HG02763 (cell line): ENCODE results near the gene CNIH3.
A peak's percentile ranks its signal among the peaks of the same experiment; 100 is the strongest.

ENCODE experiments used
- ATAC-seq: cut with Tn5 transposase; IDR thresholded peaks from one replicate; pipeline ENCODE4 v1.9.1; 2021; ENCODE audit warnings: mild to moderate bottlenecking, moderate library complexity; ENCODE audit not compliant: unreplicated experiment

CNIH3 gene

GRCh38 chr1:224767676-224768075 lies 151.6 kb downstream of the CNIH3 start:
- no peak for ATAC-seq

GRCh38 chr1:224768971-224769370 lies 152.9 kb downstream of the CNIH3 start:
- no peak for ATAC-seq

- ATAC-seq = no peak
Observed at GRCh38 chr1:224769452-224770335, 153.6 kb downstream of the CNIH3 start.

GRCh38 chr1:224770336-224770693 lies 154.2 kb downstream of the CNIH3 start:
- ATAC-seq = no peak

DNA sequence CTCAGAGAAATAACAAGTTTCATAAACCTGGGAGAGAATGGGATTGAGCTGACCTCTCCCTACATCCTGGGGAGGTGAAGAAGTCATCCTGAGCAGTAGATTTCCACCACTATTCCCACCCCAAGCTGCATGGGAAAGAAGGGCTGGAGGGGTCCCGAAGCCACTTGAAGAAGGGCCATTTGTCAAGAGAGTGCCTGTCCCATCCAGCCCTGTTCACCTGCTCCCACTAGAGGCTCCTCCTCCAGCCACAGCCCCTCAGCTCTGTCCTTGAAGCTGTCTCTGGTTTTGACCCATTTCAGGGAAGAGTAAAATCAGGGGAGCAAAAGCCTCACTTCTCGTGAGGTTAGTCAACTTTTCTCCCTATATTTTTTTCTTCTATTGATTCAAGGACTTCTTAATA lies 157.5 kb downstream of the CNIH3 start:
- ATAC-seq = no peak

DNA sequence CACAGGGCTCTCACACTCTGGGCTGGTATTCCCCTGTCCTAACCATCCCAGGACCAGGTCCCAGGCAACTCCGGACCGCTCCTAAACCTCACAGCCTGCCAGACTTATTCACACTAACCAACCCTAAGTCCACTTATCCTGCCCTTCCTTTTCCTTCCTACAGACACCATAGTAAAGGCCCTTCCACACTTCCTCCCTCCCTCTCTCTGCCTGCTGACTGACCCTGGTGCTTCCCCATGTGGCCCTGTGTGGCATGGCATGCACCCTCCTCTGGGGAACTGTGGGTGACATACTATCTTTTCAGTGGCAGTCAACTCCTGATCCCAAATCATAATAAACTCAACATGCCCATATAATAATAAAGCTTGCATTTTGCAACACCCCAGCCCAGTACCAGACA lies 158.3 kb downstream of the CNIH3 start:
- no peak for ATAC-seq

- no peak for ATAC-seq
Observed at GRCh38 chr1:224777180-224777579, 161.1 kb downstream of the CNIH3 start.

- no peak for ATAC-seq
Observed at GRCh38 chr1:224779536-224779935, 163.4 kb downstream of the CNIH3 start.

DNA sequence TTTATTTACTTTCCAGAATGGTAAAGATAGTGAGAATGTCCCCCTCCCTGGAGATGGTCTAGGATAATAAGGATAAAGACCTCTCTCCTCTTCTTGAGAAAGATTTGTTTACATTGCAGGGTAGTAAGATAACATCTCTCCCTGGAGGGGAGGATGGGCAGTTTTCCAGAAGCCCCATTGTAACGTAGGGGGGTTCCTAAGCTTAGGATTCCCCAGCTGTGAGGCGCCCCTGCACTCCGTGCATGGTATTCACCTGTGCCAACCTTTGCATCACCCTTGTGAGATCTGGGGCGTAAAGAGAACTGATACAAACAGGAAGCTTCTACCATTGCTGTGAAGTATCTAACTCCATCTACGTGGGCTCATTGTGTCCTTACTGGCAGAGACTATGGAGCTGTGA lies 164.6 kb downstream of the CNIH3 start:
- ATAC-seq = no peak

DNA sequence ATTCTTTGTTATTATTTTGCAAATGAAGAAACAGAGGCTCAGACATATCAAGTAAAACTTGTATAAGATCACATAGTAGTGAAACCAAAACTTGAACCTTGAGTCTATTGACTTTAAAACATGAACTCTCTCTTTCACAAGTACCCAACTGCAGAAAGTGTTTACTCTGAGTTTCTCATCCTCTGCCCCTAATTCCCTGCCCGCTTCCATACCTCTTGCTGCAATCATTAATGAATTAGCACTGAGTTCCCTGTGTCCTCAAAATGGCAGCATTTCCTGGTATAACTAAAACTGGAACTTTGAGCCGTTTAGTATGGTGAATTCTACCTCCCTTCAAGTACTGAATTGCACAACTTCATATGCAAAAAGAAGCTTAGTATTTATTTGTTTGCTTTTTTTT lies 165.7 kb downstream of the CNIH3 start:
- no peak for ATAC-seq

GRCh38 chr1:224782281-224783000 lies 166.3 kb downstream of the CNIH3 start:
- no peak for ATAC-seq

DNA sequence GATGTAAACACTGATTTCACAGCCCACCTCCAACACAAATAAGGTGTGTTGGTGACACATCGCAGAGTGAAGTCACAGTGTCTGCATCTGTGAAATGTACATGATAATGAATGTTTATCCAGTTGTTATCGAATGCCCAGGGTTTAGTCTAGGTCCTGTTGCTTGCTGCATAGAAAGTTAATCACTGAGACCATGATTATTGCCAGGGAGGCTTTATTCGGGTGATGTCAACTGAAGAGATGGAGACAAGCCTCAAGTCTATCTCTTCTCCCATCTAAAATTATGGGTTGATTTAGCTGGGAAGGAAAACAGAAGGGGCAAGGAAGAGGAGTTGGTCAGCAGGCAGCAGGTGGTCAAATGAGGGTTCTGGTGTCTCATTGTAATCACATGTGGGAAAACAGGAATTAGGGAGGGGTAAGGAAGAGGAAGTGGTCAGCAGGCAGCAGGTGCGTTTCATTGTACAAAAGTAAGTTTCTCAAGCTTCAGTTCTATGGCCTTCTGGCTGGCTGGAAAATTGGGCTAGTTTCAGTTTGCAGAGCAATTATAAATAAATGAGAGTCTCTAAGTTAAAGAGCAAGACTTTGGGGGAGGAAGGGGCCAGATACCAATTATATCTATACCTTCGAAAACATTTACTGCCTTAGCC lies 167.0 kb downstream of the CNIH3 start:
- peak; percentile 69 for ATAC-seq

DNA sequence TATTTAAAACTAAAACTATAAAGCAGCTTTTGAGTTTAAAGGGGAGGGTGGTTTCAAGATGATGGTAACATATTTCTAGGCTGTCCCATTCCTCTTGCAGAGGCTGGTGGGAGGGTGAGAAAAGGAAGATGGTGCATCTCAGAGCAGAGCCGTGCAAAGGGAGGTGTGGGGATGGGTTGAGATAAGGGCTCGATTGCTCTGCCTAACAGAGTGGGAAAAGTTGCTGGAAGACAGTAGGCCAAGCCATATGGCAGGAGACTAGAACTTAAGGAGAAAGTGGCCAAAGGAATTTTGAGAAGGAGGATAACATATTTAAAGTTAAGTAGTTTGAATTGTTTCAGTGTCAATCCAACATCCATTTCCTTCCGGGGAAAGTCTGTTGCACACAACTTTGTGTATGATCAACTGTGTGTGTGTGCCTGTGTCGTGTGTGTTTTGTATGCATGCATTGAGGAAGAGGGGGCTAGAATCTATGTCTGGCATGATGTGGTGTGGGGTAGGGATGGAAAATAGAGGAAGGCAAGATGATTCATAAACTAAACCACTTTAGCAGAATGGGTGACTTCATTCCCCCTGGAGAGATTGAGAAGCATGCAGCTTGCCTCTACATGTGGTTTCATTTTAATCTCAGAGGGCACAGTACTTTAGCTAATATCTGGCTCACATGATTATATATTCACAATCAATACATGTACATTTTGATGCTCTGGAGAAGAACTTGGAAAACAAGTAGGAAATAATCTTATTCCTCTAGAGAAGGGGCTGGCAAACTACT lies 168.3 kb downstream of the CNIH3 start:
- no peak for ATAC-seq

DNA sequence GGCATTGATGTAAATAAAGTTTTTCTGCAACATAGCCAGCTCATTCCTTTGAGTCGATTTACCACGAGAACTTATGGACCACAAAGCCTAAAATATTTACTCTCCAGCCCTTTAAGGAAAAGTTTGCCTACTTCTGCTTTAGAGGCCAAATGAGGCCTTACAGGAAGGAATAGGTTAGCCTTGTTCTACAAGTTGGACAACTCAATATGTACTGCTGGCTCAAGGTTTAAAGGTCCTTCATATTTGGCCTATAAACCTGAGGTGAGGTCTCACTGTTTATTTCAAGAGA lies 168.9 kb downstream of the CNIH3 start:
- ATAC-seq = no peak

DNA sequence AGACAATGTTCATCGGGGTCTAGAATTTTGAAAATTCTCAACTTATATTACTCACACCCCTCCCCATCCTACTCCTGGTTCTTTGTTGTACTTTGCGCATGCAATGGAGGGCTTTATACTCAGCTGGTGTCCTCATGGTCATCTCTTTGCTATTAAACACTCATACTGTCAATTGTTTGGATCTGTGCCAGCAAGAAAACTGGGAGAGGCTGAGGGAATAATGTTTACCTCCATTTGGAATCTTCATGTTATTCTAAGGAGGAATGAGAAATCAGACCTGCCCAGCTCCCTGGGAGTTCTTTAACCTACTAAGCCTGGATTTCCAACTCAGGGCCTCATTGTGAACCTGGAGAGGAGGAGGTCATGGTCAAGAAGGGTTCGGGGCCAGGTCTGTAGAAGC lies 169.5 kb downstream of the CNIH3 start:
- no peak for ATAC-seq

DNA sequence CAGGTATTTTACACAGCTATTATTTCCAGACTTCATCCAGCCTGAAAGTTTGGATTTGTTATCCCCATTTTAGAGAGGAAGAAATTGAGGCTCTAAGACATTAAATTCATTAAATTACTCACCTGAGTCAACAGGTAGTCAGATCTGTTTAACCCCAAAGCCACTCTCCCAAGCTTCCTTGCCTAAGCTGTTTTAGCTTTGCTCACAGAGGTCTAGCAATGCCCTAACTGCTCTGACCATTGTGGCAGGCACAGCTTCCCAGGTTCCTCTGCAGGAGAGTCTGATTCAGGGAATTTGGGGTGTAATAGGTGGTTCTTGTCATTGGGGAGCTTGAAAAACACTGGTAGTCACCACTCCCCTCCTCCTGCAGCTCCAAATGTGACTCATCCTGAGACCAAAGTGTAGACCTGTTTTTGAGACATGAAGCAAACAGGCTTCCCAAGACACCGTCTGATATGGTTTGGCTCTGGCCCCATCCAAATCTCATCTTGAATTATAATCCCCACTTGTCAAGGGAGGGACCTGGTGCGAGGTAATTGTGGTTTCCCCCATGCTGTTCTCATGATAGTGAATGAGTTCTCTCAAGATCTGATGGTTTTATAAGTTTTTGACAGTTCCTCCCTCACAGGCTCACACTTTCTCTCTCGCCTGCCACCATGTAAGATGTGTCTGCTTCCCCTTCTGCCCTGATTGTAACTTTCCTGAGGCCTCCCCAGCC lies 170.6 kb downstream of the CNIH3 start:
- ATAC-seq = no peak

DNA sequence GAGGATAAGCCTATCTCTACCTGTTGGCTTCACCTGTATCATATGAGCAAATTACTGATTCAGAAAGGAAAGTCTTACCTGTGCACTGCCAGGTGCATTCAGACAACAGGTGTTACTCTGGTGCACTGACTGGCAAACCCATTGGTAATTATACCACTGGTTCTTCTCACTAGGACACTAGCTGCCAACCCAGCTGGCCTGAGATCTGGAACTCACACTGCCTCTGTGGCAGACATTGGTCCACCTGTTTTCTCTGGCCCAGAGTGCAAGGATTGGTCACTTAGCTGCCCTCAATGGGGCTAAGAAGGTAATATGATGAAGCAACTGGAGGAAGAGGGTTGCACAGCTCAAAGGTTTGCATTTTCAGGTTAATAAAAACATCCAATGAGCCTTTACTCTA lies 173.2 kb downstream of the CNIH3 start:
- no peak for ATAC-seq
